ENCODE measurements around the gene ITPK1.

DNA sequence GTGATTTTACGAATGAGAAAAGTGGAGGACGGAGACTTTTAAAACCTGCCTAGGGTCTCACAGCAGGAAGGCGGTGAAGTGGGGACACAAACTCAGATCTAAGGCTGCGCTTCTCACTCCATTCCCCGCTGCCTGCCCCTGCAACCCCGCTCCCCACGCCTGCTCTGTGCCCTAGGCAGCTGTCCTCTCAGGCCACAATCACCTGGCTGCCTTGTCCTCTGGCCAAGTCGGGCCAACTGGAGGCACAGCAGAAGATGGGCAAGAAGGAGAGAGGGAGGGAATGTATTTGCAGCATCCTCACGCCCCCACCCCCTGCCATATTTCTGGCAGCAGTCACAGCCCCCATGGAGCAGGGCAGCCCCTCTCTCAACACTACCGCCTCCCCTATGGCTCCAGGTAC lies 97.8 kb downstream of the ITPK1 start:
- TF ChIP-seq, protein P1, sequence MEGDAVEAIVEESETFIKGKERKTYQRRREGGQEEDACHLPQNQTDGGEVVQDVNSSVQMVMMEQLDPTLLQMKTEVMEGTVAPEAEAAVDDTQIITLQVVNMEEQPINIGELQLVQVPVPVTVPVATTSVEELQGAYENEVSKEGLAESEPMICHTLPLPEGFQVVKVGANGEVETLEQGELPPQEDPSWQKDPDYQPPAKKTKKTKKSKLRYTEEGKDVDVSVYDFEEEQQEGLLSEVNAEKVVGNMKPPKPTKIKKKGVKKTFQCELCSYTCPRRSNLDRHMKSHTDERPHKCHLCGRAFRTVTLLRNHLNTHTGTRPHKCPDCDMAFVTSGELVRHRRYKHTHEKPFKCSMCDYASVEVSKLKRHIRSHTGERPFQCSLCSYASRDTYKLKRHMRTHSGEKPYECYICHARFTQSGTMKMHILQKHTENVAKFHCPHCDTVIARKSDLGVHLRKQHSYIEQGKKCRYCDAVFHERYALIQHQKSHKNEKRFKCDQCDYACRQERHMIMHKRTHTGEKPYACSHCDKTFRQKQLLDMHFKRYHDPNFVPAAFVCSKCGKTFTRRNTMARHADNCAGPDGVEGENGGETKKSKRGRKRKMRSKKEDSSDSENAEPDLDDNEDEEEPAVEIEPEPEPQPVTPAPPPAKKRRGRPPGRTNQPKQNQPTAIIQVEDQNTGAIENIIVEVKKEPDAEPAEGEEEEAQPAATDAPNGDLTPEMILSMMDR (IDR thresholded peaks at IDR 0.05): no peak
- TF ChIP-seq POLR2A (IDR thresholded peaks at IDR 0.05): no peak
